ENCODE results near the gene FANCL.
"Not testable (repeated sequence)": the region's sequence is repeated elsewhere in the genome, so short reads cannot be mapped to it uniquely, and the experiment has no call there.

Gene FANCL

DNA sequence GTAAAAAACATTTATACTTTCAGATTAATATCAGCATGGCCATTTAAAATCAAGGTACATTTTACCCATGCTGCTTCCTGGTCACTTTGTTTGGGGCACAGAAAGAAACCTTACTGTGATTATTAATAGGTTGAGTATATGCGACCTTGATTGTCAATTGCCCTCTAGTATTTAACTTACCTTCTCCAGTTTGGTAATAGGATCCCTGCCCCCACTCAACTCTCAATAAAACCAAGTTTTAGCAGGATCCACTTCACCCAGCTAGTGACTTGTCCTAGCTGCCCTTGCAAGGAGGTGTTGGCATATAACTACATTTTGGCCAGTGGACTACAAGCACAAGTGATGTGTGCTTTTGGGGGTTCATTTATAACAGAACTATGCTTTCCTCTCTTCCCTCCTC lies 34.3 kb downstream of the FANCL start:
- no peak for DNase-seq (ENCODE audit: low spot score)

DNA sequence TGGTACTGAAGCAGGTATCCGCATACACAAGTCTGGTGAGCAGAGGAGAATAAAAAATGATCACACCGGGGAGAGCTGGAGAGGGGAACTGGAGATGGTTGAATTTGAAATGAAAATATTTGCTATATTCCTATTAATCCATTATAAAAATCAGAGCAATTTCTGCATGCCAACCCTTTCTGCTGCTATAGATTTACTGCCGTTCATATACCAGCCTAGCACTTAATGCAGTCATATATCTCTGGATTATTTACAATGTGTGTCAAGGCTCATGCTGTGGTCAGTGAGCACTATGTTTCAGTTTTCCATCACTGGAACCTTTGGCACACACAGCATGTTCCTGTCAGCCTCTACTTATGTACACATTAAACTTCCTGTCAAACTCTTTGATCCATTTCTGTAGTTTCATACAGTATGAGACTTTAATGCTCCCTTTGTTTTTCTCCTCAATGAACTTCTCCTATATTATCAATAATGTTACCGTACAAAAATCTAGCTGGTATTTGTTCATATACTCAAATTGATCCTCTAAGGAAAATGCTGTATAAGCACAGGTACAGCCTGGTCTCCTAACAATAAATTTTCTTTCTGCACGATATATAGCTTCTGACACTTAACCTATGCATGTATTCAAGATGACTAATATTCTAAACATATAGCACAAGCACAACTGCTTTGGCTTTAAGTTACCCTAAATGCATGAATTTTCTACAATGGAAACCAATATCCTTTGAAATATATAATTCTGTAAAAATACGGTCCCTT lies 36.7 kb downstream of the FANCL start:
- DNase-seq (ENCODE audit: low spot score) = no peak

DNA sequence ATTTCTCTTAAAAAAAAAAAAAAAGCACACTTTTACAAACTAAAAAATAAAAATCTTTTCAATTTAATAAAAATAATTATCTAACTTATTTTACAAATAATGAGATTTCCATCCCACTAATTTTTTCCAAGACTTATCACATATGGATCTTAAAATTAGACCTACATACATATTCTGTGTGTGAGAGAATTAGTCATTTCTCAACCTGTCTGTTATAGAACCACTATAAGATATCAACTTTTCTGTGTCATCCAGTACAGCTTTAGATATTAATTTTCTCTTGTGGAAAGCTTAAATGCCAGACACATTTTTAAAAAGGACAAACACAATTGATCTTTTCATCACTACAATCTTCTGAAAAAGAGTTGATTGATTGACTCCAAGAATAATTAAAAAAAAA lies 38.1 kb downstream of the FANCL start:
- DNase-seq (ENCODE audit: low spot score) = no peak

DNA sequence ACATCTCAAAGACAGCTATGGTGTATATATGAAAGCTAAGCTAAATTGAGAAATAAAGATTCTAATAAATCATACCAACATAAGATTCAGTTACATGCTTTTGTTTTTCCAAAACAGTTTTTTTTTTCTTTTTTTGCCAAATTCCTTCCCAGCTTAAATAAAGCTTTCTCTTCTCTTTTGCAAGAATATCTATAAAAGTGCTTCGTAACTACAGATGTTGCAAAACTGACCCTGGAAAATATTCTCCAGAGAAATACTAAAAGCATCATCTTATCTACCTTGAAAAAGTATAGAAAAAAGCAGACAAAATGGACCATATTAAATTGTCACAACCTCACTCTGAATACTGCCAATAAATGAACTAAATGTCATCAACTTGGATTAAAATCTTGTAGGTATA lies 38.7 kb downstream of the FANCL start:
- DNase-seq (ENCODE audit: low spot score) = no peak

DNA sequence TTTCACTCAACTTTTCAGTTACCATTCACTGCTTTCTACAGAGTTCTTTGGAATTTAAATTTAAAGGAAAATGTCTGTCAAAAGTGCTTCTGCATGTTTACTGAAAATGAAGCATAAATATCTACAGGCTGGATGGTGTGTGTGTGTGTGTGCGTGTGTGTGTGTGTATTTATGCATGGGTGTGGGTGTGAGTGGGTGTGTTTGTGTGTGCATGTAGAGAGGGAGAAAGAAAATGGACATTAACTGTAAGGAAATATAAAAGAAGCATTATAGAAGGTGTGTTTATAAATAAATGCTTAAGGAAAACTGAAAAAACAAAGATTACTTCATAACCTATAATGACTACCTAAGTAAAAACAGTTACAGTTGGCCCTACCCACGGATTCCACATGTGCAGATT lies 43.2 kb downstream of the FANCL start:
- DNase-seq (ENCODE audit: low spot score) = no peak

DNA sequence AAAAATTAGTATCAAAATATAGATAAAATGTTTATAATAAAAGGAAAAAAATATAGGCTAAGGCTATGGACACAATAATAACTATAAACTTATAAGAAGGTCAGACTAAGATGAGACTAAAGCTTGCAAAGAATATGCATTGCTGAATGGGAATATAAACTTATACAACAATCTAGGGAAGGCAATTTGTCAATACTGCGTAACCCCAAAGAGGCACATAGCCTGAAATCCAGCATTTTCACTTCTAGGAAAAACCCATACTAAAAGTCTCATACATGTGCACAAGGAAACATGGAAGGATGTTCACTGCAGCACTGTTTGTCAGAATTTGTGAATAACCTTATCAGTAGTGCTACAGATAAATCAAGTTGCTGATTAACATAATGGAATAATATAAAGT lies 45.5 kb downstream of the FANCL start:
- no peak for DNase-seq (ENCODE audit: low spot score)

DNA sequence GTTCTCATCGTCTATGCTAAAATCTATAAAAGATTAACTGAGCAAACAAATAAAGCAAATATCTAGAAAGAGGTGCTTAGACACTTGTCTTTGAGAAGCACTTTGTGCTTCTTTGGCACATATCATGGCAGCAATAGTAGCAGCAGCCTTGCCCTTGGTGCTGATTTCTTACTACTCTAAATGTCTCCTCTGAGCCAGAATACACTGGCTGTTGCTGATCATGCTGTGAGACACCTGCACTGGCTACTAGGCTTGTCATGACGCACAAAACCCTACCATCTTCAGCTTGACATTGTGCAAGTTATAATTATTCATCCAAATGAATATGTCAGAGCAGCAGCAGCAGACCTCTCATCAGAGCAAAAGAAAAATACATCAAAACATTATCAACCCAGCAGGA lies 46.7 kb downstream of the FANCL start:
- DNase-seq (ENCODE audit: low spot score) = no peak

DNA sequence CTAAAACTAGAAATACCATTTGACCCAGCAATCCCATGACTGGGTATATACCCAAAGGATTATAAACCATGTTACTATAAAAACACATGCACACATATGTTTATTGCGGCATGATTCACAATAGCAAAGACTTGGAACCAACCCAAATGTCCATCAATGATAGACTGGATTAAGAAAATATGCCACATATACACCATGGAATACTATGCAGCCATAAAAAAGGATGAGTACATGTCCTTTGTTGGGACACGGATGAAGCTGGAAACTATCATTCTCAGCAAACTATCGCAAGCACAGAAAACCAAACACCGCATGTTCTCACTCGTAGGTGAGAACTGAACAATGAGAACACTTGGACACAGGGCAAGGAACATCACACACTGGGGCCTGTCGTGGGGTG lies 54.1 kb downstream of the FANCL start:
- DNase-seq (ENCODE audit: low spot score) = not testable (repeated sequence)

DNA sequence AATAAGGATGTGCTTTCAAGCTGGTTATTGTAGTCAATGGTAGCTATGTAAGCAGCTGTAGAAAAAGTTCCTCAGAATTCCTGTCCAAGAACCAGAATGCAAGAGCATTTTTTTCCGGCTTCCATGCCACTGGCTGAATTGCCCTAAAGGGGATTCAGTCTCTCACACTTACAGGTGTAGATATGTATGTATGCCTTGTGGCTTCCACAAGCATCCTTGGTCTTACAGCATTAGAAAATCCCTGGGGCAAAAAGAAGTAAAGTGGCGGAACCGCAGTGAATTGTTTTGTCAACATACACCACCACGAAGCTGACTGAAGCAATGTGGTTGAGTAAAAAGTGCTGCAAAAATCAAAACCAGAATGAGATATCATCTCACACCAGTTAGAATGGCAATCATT lies 54.6 kb downstream of the FANCL start:
- no peak for DNase-seq (ENCODE audit: low spot score)

DNA sequence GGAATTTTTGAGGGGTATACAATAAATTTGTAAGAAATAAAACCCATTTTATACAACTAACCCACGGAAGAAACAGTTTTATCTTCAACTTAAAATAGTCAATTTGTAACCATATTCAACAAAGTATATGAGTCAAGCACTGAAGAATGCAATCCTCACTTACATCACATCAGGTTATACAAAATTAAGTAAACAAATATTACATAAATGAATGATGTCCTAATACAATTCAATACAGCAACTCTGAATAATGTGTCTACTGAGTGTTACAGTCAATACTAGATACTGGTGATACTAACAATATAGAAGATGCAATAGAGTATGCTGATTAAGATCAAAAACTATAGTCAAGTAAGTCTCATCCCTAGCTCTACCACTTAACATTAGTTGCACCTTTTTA lies 58.6 kb downstream of the FANCL start:
- DNase-seq (ENCODE audit: low spot score) = no peak

DNA sequence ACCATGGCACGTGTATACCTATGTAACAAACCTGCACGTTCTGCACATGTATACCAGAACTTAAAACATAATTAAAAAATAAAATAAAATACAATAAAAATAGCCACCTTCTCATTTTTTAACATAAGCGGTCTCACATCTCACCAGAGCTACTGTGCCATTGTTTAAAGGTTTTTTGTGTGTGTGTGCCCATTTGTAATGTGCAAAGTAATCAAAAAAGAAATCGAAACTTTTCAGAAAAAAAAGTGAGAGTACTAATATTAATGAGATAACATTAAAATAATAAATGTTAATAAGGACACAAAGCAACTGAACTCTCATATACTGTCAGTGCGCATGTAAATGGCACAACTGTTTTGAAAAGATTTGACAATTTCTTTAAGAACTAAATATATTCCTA lies 60.5 kb downstream of the FANCL start:
- DNase-seq (ENCODE audit: low spot score) = no peak

DNA sequence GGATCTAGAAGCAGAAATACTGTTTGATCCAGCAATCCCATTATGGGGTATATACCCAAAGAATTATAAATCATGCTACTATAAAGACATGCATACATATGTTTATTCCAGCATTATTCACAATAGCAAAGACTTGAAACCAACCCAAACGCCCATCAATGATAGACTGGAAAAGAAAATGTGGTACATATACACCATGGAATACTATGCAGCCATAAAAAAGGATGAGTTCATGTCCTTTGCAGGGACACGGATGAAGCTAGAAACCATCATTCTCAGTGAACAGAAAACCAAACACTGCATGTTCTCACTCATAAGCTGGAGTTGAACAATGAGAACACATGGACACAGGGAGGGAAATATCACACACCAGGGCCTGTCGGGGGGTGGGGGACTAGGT lies 61.0 kb downstream of the FANCL start:
- not testable (repeated sequence) for DNase-seq (ENCODE audit: low spot score)

DNA sequence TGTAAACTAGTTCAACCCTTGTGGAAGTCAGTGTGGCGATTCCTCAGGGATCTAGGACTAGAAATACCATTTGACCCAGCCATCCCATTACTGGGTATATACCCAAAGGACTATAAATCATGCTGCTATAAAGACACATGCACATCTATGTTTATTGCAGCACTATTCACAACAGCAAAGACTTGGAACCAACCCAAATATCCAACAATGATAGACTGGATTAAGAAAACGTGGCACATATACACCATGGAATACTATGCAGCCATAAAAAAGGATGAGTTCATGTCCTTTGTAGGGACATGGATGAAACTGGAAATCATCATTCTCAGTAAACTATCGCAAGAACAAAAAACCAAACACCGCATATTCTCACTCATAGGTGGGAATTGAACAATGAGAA lies 63.9 kb downstream of the FANCL start:
- not testable (repeated sequence) for DNase-seq (ENCODE audit: low spot score)

DNA sequence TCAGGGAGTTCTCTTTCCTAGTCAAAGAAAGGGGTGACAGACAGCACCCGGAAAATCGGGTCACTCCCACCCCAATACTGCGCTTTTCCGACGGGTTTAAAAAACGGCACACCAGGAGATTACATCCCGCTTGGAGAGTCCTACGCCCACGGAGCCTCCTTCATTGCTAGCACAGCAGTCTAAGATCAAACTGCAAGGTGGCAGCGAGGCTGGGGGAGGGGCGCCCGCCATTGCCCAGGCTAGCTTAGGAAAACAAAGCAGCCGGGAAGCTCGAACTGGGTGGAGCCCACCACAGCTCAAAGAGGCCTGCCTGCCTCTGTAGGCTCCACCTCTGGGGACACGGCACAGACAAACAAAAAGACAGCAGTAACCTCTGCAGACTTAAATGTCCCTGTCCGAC lies 69.3 kb downstream of the FANCL start:
- DNase-seq (ENCODE audit: low spot score) = not testable (repeated sequence)

DNA sequence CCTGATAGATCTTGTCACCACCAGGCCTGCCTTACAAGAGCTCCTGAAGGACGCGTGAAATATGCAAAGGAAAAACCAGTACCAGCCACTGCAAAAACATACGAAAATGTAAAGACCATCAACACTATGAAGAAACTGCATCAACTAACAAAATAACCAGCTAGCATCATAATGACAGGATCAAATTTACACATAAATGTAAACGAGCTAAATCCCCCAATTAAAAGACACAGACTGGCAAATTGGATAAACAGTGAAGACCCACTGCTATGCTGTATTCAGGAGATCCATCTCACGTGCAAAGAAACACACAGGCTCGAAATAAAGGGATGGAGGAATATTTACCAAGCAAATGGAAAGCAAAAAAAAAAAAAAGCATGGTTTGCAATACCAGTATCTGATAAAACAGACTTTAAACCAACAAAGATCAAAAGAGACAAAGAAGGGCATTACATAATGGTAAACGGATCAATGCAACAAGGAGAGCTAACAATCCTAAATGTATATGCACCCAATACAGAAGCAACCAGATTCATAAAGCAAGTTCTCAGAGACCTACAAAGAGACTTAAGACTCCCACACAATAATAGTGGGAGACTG lies 70.7 kb downstream of the FANCL start:
- DNase-seq (ENCODE audit: low spot score) = not testable (repeated sequence)

DNA sequence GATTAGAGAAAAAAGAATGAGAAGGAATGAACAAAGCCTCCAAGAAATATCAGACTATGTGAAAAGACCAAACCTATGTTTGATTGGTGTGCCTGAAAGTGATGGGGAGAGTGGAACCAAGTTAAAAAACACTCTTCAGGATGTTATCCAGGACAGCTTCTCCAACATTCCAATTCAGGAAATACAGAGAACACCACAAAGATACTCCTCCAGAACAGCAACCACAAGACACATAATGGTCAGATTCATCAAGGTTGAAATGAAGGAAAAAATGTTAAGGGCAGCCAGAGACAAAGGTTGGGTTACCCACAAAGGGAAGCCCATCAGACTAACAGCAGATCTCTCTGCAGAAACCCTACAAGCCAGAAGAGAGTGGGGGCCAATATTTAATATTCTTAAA lies 71.3 kb downstream of the FANCL start:
- not testable (repeated sequence) for DNase-seq (ENCODE audit: low spot score)

DNA sequence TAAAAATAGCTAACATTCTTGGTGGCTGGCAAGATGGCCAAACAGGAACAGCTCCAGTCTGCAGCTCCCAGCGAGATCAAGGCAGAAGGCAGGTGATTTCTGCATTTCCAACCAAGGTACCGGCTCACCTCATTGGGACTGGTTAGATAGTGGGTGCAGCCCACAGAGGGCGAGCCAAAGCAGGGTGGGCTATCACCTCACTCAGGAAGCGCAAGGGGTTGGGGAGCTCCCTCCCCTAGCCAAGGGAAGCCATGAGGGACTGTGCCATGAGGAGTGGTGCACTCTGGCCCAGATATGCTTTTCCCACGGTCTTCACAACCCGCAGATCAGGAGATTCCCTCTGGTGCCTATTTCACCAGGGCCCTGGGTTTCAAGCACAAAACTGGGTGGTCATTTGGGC lies 73.0 kb downstream of the FANCL start:
- not testable (repeated sequence) for DNase-seq (ENCODE audit: low spot score)

DNA sequence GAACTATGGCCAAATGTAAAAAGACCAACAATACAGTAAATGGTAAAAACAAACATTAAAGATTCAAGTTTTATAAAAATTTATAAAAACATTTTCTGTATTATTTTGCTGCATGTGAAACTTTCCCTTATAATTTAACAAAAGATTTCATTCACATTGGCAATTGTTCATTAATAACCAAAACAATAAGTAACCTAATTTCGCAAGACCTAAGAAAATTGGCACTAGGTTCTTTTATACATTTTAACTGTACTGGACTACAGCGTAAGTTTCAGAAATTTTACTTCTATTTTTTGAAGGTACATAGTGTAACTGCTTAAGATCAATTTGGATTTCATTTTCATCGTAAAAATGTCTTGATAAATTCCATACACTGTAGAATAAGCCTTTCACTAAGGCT lies 77.2 kb downstream of the FANCL start:
- no peak for DNase-seq (ENCODE audit: low spot score)

DNA sequence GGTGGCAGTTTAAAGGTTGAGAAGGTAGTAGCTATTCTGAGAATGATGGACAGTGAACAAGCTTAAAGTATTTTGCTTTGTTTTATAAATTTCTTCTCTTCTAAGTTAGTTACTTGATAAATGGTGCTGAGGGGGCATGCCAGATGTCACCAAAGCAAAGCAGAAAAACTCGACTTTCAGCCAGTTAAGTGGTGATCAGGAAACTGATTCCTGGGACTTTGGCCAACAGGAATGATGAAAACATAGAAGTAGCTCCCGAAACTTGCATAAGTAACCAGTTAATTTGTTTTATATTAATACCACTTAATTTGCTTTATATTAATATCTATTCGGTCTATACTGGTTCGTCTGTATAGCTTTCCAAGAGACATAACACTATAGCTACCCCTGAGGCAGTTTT lies 82.6 kb downstream of the FANCL start:
- no peak for DNase-seq (ENCODE audit: low spot score)

DNA sequence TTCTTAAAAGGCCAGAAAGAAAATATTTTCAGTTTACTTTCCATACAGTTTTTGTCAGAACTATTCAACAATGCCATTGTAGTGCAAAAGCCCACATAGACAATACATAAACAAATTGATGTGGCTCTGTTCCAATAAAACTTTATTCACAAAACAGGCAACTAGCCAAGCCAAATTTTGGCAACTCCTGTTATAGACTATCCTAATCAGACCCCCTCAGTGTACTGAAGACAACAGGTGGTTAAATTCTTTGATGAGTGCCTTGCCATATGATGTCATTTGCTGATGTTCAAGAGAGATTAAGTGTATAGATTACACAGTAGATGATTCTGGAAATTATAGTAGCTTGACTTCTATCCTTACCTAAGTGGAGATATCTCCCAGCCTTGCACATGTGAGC lies 83.4 kb downstream of the FANCL start:
- DNase-seq (ENCODE audit: low spot score) = no peak

DNA sequence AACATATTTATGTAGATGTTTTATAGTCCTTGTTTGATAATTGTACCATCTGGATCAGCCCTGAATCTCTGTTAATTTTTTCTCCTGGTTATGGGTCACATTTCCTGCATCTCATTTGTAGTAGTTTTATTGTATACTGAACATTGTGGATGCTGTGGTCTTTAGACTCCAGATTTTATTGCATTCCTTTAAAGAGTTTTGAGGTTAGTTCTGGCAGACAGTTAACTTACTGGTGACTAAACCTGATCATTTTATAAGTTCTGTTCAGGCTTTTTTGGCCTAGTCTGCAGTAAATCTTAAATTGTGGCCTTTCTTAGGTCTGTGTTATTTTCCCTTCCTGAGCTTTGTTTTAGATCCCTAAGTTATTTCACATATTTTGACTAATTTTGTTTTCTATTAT lies 84.3 kb downstream of the FANCL start:
- no peak for DNase-seq (ENCODE audit: low spot score)

DNA sequence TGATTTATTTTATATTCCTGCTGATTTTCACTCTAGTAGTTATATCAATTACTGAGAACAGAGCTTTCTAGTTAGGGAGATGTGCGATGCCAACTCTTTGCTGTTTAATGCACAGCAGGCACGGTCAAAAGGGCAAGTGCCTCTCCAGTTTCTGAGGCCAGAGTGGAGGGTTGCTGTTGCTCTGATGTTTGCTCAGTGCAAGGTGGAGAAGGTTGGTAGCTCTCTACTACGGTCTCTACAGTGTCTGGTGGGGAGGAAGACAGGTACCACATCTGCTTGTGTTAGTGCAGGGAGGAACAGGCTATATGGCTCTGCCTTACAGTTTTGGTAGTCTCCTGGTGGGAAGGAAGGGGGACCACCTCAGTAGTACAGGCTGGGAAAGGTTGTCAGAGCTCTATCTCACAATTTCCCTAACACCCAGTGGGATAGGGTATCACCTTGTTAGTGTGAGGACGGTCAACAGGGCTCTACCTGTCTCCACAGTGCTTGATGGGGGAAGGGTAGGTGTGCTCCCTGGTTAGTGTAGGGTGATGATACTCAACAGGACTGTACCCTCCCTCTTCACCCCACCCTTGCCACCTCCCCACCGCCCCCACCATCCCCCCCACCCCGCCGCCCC lies 85.9 kb downstream of the FANCL start:
- DNase-seq (ENCODE audit: low spot score) = no peak

DNA sequence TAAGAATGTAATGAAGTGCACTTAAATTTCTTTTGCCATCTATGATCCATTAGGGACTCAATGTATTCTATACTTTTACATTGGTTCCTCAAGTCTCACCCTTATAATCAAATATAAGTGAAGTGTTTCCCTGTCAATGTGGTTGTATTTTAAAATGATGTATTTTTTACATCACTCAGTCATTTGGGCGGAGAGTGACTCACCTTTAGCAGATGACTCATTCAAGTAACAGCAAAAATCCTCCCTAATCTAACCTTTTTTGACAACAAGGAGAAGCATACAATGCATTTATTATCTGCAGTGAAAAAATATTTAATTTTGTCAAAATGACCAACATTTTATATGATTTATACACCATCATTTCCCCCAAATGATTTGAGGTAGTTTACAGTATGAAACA lies 94.4 kb downstream of the FANCL start:
- DNase-seq (ENCODE audit: low spot score) = no peak

DNA sequence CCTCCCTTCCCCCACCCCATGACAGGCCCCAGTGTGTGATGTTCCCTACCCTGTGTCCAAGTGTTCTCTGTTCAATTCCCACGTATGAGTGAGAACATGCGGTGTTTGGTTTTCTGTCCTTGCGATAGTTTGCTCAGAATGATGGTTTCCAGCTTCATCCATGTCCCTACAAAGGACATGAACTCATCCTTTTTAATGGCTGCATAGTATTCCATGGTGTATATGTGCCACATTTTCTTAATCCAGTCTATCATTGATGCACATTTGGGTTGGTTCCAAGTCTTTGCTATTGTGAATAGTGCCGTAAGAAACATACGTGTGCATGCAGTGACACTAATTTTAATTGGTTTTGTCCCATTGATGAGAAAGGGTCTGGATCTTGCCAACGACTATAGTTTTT lies 95.4 kb downstream of the FANCL start:
- DNase-seq (ENCODE audit: low spot score) = not testable (repeated sequence)

Data from hematopoietic multipotent progenitor cell treated with erythropoietin and hydrocortisone succinate and interleukin-3 and kit ligand, for 15 days (in vitro differentiated cells).